NCI-H345 (cell line): Measurements from ENCODE around the gene ARHGEF28.
A peak's percentile ranks its signal among the peaks of the same experiment; 100 is the strongest.

Source experiments
- DNase-seq: peaks from one replicate; lab custom pipeline; 2025; lab: John Stamatoyannopoulos, UW

ARHGEF28 gene

GRCh38 chr5:73780302-73781080 lies 154.5 kb downstream of the ARHGEF28 start:
- no peak for DNase-seq

GRCh38 chr5:73781107-73781768 lies 155.2 kb downstream of the ARHGEF28 start:
- no peak for DNase-seq

- peak; percentile 6 for DNase-seq
Measured at GRCh38 chr5:73783828-73784227, 157.8 kb downstream of the ARHGEF28 start.

GRCh38 chr5:73786043-73786831 lies 160.2 kb downstream of the ARHGEF28 start:
- no peak for DNase-seq

- DNase-seq = no peak
Measured at GRCh38 chr5:73789851-73790281, 163.9 kb downstream of the ARHGEF28 start.

GRCh38 chr5:73791389-73791788 lies 165.4 kb downstream of the ARHGEF28 start:
- no peak for DNase-seq

GRCh38 chr5:73792687-73793320 lies 166.8 kb downstream of the ARHGEF28 start:
- peak; percentile 63 for DNase-seq

GRCh38 chr5:73793911-73794310 lies 167.9 kb downstream of the ARHGEF28 start:
- no peak for DNase-seq

- DNase-seq = peak; percentile 7
Measured at GRCh38 chr5:73796164-73797131, 170.5 kb downstream of the ARHGEF28 start.

- DNase-seq = no peak
Measured at GRCh38 chr5:73797132-73797510, 171.1 kb downstream of the ARHGEF28 start.

- DNase-seq = no peak
Measured at GRCh38 chr5:73799401-73799972, 173.5 kb downstream of the ARHGEF28 start.

- DNase-seq = no peak
Measured at GRCh38 chr5:73801686-73802085, 175.7 kb downstream of the ARHGEF28 start.

GRCh38 chr5:73805449-73805848 lies 179.5 kb downstream of the ARHGEF28 start:
- no peak for DNase-seq

- no peak for DNase-seq
Measured at GRCh38 chr5:73808911-73809310, 182.9 kb downstream of the ARHGEF28 start.

GRCh38 chr5:73810429-73810828 lies 184.4 kb downstream of the ARHGEF28 start:
- no peak for DNase-seq

GRCh38 chr5:73812457-73812856 lies 186.5 kb downstream of the ARHGEF28 start:
- no peak for DNase-seq

- no peak for DNase-seq
Measured at GRCh38 chr5:73812962-73813588, 187.1 kb downstream of the ARHGEF28 start.

GRCh38 chr5:73814233-73814846 lies 188.3 kb downstream of the ARHGEF28 start:
- DNase-seq = no peak

GRCh38 chr5:73815631-73816030 lies 189.6 kb downstream of the ARHGEF28 start:
- no peak for DNase-seq
